Measurements from ENCODE around the gene SLCO3A1.

- TF ChIP-seq CTCF (conservative IDR thresholded peaks at IDR 0.05; ENCODE audit: low read length) (no peak), EZH2phosphoT487 (IDR thresholded peaks at IDR 0.05; ENCODE audit: borderline replicate concordance) (no peak)
These were observed 170.5 kb downstream of the SLCO3A1 start for GRCh38 chr15:92023965-92024364.

Measured in Loucy (cell line).